GM12874 (cell line): ENCODE results near the gene PDE1C.

ENCODE experiments used
- CTCF ChIP-seq: IDR thresholded peaks from 2 replicates; pipeline ENCODE4 v1.5.1; 2011; ENCODE audit warnings: low read depth, mild to moderate bottlenecking, control low read depth, low read length, moderate library complexity; ENCODE audit not compliant: insufficient read depth

The PDE1C gene

GRCh38 chr7:31991846-31992245 is 78.4 kb downstream of the PDE1C start:
- no peak for TF ChIP-seq CTCF

DNA sequence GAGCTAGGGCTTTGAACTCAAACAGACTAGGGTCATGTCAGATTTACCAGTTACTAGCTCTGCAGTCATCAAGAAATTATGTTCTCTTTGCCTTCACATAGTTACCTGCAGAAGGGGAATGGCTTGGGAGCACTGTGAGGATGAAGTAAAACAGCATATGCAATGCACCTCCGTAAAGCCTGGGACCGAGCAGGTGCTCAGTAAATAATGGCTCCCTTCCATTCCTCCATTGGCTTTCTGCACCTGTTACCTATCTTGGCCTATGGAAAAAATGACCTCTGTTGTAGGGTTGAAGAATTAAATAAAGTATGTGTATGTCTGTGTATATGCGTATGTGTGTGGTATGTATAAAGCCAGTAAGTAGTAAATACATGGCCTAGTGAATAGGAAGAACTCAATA is 78.8 kb downstream of the PDE1C start:
- no peak for TF ChIP-seq CTCF

- TF ChIP-seq CTCF: no peak
Measured at GRCh38 chr7:31986878-31987518, 83.2 kb downstream of the PDE1C start.

GRCh38 chr7:31982962-31983361 is 87.2 kb downstream of the PDE1C start:
- no peak for TF ChIP-seq CTCF

DNA sequence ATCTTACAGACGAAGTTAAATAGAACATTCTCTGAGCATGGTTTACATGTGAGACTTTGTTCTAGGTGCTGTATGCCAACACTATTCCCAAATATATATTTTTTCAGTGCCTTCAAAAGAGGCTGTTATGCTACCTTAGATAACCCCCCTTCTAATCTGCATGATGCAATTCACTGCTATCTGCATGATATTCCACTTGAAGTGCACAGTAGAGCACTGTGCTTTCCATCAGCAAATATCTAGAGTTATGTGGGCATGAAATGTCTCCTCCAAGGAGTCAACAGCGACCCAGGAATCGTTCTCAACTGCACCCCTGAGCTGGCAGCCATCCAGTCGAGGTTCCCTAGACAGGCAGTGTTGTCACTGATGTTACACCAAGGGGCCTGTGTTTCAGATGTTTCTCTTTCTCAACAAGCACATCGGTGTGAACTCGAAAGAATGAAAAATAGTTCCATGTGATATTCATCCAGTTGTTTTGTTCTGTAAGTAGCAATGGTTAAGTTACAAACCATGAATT is 88.3 kb downstream of the PDE1C start:
- no peak for TF ChIP-seq CTCF

- TF ChIP-seq CTCF: no peak
Measured at GRCh38 chr7:31979690-31980330, 90.4 kb downstream of the PDE1C start.

DNA sequence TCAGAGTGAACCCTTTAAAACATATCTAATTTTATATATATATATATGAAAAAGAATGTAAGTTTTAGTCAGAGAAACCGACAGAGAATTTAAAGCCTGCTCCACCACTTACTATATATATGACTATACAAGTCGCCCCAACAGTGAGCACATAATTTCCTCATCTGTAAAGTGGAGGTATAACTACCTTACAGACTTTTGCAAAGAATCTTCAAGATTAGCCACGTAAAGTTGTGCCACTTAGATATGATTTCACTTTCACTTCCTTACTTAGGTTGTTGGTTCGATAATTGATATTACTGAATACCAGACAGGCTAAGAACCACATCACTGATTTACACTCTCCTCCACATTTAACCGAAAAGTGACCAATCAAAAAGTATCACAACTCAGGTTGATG is 94.7 kb downstream of the PDE1C start:
- TF ChIP-seq CTCF: no peak
